Measurements from ENCODE around the gene ZBTB32.

The ZBTB32 gene

GRCh38 chr19:35760711-35761349 is 56.5 kb downstream of the ZBTB32 start:
- H3K27ac ChIP-seq: peak overlapping the region; percentile 32
- ChIA-PET POLR2A (ENCODE audit: low non-redundant PET) (no interaction called here), CTCF (no interaction called here)
- no peak for DNase-seq (ENCODE audit: low spot score)
- no peak for TF ChIP-seq CTCF (conservative IDR thresholded peaks at IDR 0.05; ENCODE audit: low read depth)

DNA sequence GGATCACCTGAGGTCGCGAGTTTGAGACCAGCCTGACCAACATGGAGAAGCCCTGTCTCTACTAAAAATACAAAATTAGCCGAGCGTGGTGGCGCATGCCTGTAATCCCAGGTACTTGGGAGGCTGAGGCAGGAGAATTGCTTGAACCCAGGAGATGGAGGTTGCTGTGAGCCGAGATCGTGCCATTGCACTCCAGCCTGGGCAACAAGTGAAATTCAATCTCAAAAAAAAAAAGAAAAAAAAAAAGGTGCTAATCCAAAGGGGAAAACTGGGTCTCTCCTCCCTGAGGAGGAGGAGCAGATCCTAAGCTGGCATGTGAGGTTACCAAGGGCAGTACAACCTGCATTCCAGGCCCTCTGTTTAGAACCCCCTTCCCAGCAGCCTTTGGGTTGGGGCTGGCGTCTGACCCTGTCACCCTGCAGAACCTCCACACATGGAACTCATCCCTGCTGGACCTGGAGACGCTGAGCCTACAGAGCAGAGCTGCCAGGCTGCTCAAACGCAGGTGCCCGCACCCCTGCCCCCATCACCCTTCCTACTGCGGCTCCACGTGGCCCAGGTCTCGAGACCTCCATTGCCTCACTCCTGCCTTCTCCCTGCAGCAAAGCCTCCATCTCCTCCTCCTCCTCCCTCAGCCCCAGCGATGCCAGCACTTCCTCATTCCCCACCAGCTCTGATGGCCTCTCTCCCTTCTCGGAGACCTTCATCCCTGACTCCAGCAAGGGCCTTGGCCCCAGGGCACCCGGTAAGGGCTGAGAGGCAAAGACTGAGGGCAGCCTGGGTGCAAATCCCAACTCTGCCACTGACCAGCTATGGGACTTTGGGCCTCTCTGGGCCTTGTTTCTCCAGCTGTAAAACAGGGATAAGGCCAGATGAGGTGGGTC is 60.3 kb downstream of the ZBTB32 start:
- ChIA-PET CTCF (no interaction called here), POLR2A (ENCODE audit: low non-redundant PET) (no interaction called here)
- TF ChIP-seq CTCF (conservative IDR thresholded peaks at IDR 0.05; ENCODE audit: low read depth): no peak
- peak overlapping the region; percentile 12; the same call in 1 of the 2 replicates for H3K27ac ChIP-seq
- DNase-seq (ENCODE audit: low spot score): no peak

All from RWPE1 (cell line).